ENCODE results near the gene ARL14EPL.

- TF ChIP-seq CTCF (IDR thresholded peaks at IDR 0.05) (no peak), POLR2A (IDR thresholded peaks at IDR 0.05) (no peak), POLR2AphosphoS5 (IDR thresholded peaks at IDR 0.05) (no peak)
Observed at GRCh38 chr5:116058346-116058936, 26.2 kb downstream of the ARL14EPL start.

Measured in transverse colon (tissue), 4 donors.